Adrenal gland (tissue), 12 donors: Measurements from ENCODE around the gene OR5T2. TPM values are rescaled to one million over a fixed set of nuclear protein-coding genes. Genes with fewer than 3 reads are reported as not detected.

Experiments
- DNase-seq, 7 donors: peaks; one replicate each; pipeline ENCODE4 v3.0.0-alpha.2; 2019 to 2020
- H3K27ac ChIP-seq, 5 donors: fragments of 200-600 bp; sonication (generic) in 4 of 5; 1 replicate in 3 of 5; 2 replicates in 2 of 5; pipeline versions ENCODE4 v1.5.1 to v1.8.0; 2016 to 2020; ENCODE audit warnings: mild to moderate bottlenecking in 1 of 5
- H3K27me3 ChIP-seq: fragments of 200-600 bp; 2 replicates; pipeline ENCODE4 v1.8.0; 2021
- H3K36me3 ChIP-seq, 2 donors: fragments of 200-600 bp; replicated peaks in 1 of 2; 1 replicate in 1 of 2; 2 replicates in 1 of 2; pipeline versions ENCODE4 v1.5.1 to v1.8.0; 2018 to 2022
- H3K4me1 ChIP-seq, 2 donors: fragments of 200-600 bp; replicated peaks in 1 of 2; 1 replicate in 1 of 2; 2 replicates in 1 of 2; pipeline versions ENCODE4 v1.5.1 to v1.8.0; 2018 to 2021
- H3K4me3 ChIP-seq, 4 donors: fragments of 200-600 bp; sonication (generic) in 3 of 4; one replicate each; pipeline ENCODE4 v1.5.1; 2016 to 2018
- H3K9me3 ChIP-seq, 3 donors: fragments of 200-600 bp; sonication (generic) in 1 of 3; replicated peaks in 1 of 3; 1 replicate in 2 of 3; 2 replicates in 1 of 3; pipeline versions ENCODE4 v1.5.1 to v1.8.0; 2016 to 2021
- CTCF ChIP-seq, 6 experiments: fragments of 450-650 bp in 4 of 6; fragments of 200-600 bp in 2 of 6; sonication (generic) in 1 of 6; IDR thresholded peaks; 1 replicate in 5 of 6; 2 replicates in 1 of 6; pipeline versions ENCODE4 v1.5.1 to v1.8.0; 2016 to 2021; ENCODE audit warnings: antibody characterized with exemption in 6 of 6, mild to moderate bottlenecking in 2 of 6, moderate library complexity in 1 of 6
- POLR2A ChIP-seq, 2 donors: fragments of 450-650 bp; IDR thresholded peaks; one replicate each; pipeline ENCODE4 v1.6.1; 2017; ENCODE audit warnings: antibody characterized with exemption in 2 of 2, mild to moderate bottlenecking in 2 of 2, moderate library complexity in 1 of 2
- WGBS, 4 donors: extraction: QIAGEN DNeasy Blood & Tissue Kit in 2 of 4; methylation state at CpG; one replicate each; pipeline versions ENCODE4 v1.1.5 to v1.1.7; 2013 to 2017; 5-methylcytosine and 5-hydroxymethylcytosine counted together
- intact Hi-C, 2 donors: fragments of 100-400 bp; cut with DNase I; formaldehyde crosslinking; loops; one replicate each; pipeline versions ENCODE4 v1.14.1 to v1.15.0; 2022 to 2023
- polyA plus RNA-seq, 3 donors: library from polyadenylated mRNA; stranded (reverse); fragments of 200-250 nt in 2 of 3; fragments of 350-450 nt in 1 of 3; fragmentation: Illumina TruSeq in 1 of 3; extraction: RNeasy Lipid Tissue Mini Kit (QIAGEN cat#74804) in 1 of 3; gene quantifications; one replicate each; pipeline ENCODE4 v1.2.3, GENCODE V29; 2013 to 2014
- total RNA-seq, 9 donors: library from RNA; depleted of rRNA in 4 of 9; stranded (reverse); fragments of >200 nt in 4 of 9; fragments of 120-200 nt in 1 of 9; fragmentation: NEBNext Ultra II Directional in 1 of 9; extraction: Animal tissue kit (Norgen Biotek cat#: 25700) in 1 of 9; gene quantifications; one replicate each; pipeline versions ENCODE4 v1.1.0 to v1.2.4, GENCODE V29; 2013 to 2023
- donor health status: healthy with polysubstance abuse.
- donor health status: Bipolar disorder and iron deficiency.
- donor health status: DM: yes; HTN: yes; CAD: no.
- donor health status: DM: no; HTN: no; CAD: no.
- donor health status: DM: no; HTN: no; CAD: no.
- donor health status: DM: yes; HTN: yes; CAD: no.

The OR5T2 gene
- total and polyA plus RNA-seq, 12 donors: not detected

- no peak for TF ChIP-seq POLR2A (IDR thresholded peaks at IDR 0.05)
- TF ChIP-seq CTCF (IDR thresholded peaks at IDR 0.05): no peak
- intact Hi-C loops: no loop called here
- Histone ChIP-seq H3K9me3 (no peaks in the 10 kb centered on the region), H3K36me3 (no peaks in the 10 kb centered on the region), H3K27me3 (no peaks in the 10 kb centered on the region), H3K4me3 (no peak overlapping the region), H3K27ac (no peak overlapping the region), H3K4me1 (no peaks in the 10 kb centered on the region)
- 48 to 67% (median 63%) methylated on average over 2 of the region's 2 CpGs for WGBS, 4 donors
- no peak for DNase-seq
Measured at GRCh38 chr11:56214537-56214936, 19.5 kb downstream of the OR5T2 start.

- Histone ChIP-seq H3K27me3 (no peaks in the 10 kb centered on the region), H3K36me3 (no peaks in the 10 kb centered on the region), H3K4me1 (no peaks in the 10 kb centered on the region), H3K27ac (no peak overlapping the region), H3K4me3 (no peak overlapping the region), H3K9me3 (no peaks in the 10 kb centered on the region)
- WGBS, 4 donors: 59 to 66% (median 63%) methylated on average over 1 of the region's 1 CpG
- TF ChIP-seq POLR2A (IDR thresholded peaks at IDR 0.05) (no peak), CTCF (IDR thresholded peaks at IDR 0.05) (no peak)
- intact Hi-C loops: no loop called here
- no peak for DNase-seq
Measured at GRCh38 chr11:56207790-56208189, 26.3 kb downstream of the OR5T2 start.

GRCh38 chr11:56197367-56197766, 36.7 kb downstream of the OR5T2 start:
- Histone ChIP-seq H3K4me3 (no peak overlapping the region), H3K36me3 (no peaks in the 10 kb centered on the region), H3K4me1 (no peaks in the 10 kb centered on the region), H3K27me3 (no peaks in the 10 kb centered on the region), H3K9me3 (peaks cover 0 to 7% (median 0%) of the 10 kb centered on the region in 3 donors), H3K27ac (no peak overlapping the region)
- WGBS, 4 donors: 41 to 62% (median 50%) methylated on average over 2 of the region's 2 CpGs
- intact Hi-C loops: no loop called here
- TF ChIP-seq CTCF (IDR thresholded peaks at IDR 0.05): no peak
- TF ChIP-seq POLR2A (IDR thresholded peaks at IDR 0.05): no peak
- no peak for DNase-seq

- H3K27me3 ChIP-seq: no peaks in the 10 kb centered on the region
- intact Hi-C loops: no loop called here
- WGBS, 4 donors: 71 to 78% (median 76%) methylated on average over 3 of the region's 3 CpGs
- no peak overlapping the region for H3K27ac ChIP-seq
- H3K4me3 ChIP-seq: no peak overlapping the region
- H3K4me1 ChIP-seq: no peaks in the 10 kb centered on the region
- DNase-seq: no peak
- H3K36me3 ChIP-seq: no peaks in the 10 kb centered on the region
- no peak for TF ChIP-seq CTCF (IDR thresholded peaks at IDR 0.05)
- TF ChIP-seq POLR2A (IDR thresholded peaks at IDR 0.05): no peak
- peaks cover 0 to 7% (median 0%) of the 10 kb centered on the region in 3 donors for H3K9me3 ChIP-seq
Measured at GRCh38 chr11:56196705-56197104, 37.4 kb downstream of the OR5T2 start.
